GM12874 (cell line): ENCODE results near the gene EMP1.

Experiments used
- CTCF ChIP-seq: IDR thresholded peaks from 2 replicates; pipeline ENCODE4 v1.5.1; 2011; ENCODE audit warnings: low read depth, mild to moderate bottlenecking, control low read depth, low read length, moderate library complexity; ENCODE audit not compliant: insufficient read depth

EMP1 gene

GRCh38 chr12:13175499-13175898 is 21.0 kb upstream of the EMP1 start:
- no peak for TF ChIP-seq CTCF

GRCh38 chr12:13176256-13176655 is 20.3 kb upstream of the EMP1 start:
- no peak for TF ChIP-seq CTCF

GRCh38 chr12:13177373-13177772 is 19.2 kb upstream of the EMP1 start:
- no peak for TF ChIP-seq CTCF

GRCh38 chr12:13177906-13178305 is 18.6 kb upstream of the EMP1 start:
- TF ChIP-seq CTCF = no peak

- TF ChIP-seq CTCF = no peak
Measured at GRCh38 chr12:13178568-13179210, 17.8 kb upstream of the EMP1 start.

GRCh38 chr12:13179211-13180074 is 17.1 kb upstream of the EMP1 start:
- TF ChIP-seq CTCF = no peak

- no peak for TF ChIP-seq CTCF
Measured at GRCh38 chr12:13181375-13182070, 15.0 kb upstream of the EMP1 start.
